Chondrocyte (in vitro differentiated cells): Measurements from ENCODE around the gene LRRK1. TPM values are rescaled to one million over a fixed set of nuclear protein-coding genes. Genes with fewer than 3 reads are reported as not detected.

Experiments used
- DNase-seq: peaks from one replicate; pipeline ENCODE4 v3.0.0; 2021; ENCODE audit warnings: mixed read lengths, low spot score
- H3K27ac Mint-ChIP-seq: one replicate; pipeline ENCODE4 v1.8.0; 2021; ENCODE audit warnings: mild to moderate bottlenecking, moderate library complexity, mixed read lengths; ENCODE audit not compliant: unreplicated experiment
- H3K27me3 Mint-ChIP-seq: 2 replicates; pipeline ENCODE4 v1.8.0; 2021; ENCODE audit warnings: low read depth, mixed read lengths
- H3K36me3 Mint-ChIP-seq: 2 replicates; pipeline ENCODE4 v1.8.0; 2021; ENCODE audit warnings: low read depth, mixed read lengths
- H3K4me1 Mint-ChIP-seq: 2 replicates; pipeline ENCODE4 v1.8.0; 2021; ENCODE audit warnings: low read depth, mild to moderate bottlenecking, mixed read lengths
- H3K4me3 Mint-ChIP-seq: one replicate; pipeline ENCODE4 v1.8.0; 2021; ENCODE audit warnings: mild to moderate bottlenecking, moderate library complexity, mixed read lengths; ENCODE audit not compliant: unreplicated experiment
- H3K9me3 Mint-ChIP-seq: 2 replicates; pipeline ENCODE4 v1.8.0; 2021; ENCODE audit warnings: low read depth, mixed read lengths
- CTCF ChIP-seq: fragments of 200-600 bp; sonication (generic); IDR thresholded peaks from 2 replicates; pipeline ENCODE4 v1.5.0; 2021; ENCODE audit warnings: antibody characterized with exemption, mild to moderate bottlenecking, moderate library complexity
- total RNA-seq: library from RNA; stranded (reverse); gene quantifications from 3 replicates; pipeline ENCODE4 v1.2.1, GENCODE V29; 2021

LRRK1 gene
- total RNA-seq, 1 donor from 2014 or later = 10.1 TPM

GRCh38 chr15:101013769-101014675, 94.9 kb downstream of the LRRK1 start:
- Mint-ChIP-seq H3K4me3 (no peak overlapping the region), H3K9me3 (no peaks in the 10 kb centered on the region), H3K27ac (no peak overlapping the region), H3K36me3 (no peaks in the 10 kb centered on the region), H3K27me3 (no peaks in the 10 kb centered on the region), H3K4me1 (peaks cover 3% of the 10 kb centered on the region)
- DNase-seq = no peak
- no peak for TF ChIP-seq CTCF

- no peaks in the 10 kb centered on the region for H3K9me3 Mint-ChIP-seq
- no peak overlapping the region for H3K4me3 Mint-ChIP-seq
- no peak overlapping the region for H3K27ac Mint-ChIP-seq
- H3K36me3 Mint-ChIP-seq = no peaks in the 10 kb centered on the region
- H3K27me3 Mint-ChIP-seq = no peaks in the 10 kb centered on the region
- peak; percentile 97 for TF ChIP-seq CTCF
- peaks cover 3% of the 10 kb centered on the region for H3K4me1 Mint-ChIP-seq
- DNase-seq = no peak
Measured at GRCh38 chr15:101014921-101015841, 96.0 kb downstream of the LRRK1 start.

GRCh38 chr15:101016581-101016980, 97.4 kb downstream of the LRRK1 start:
- no peak overlapping the region for H3K4me3 Mint-ChIP-seq
- peaks cover 2% of the 10 kb centered on the region for H3K36me3 Mint-ChIP-seq
- TF ChIP-seq CTCF = no peak
- no peaks in the 10 kb centered on the region for H3K9me3 Mint-ChIP-seq
- H3K4me1 Mint-ChIP-seq = peaks cover 3% of the 10 kb centered on the region
- no peaks in the 10 kb centered on the region for H3K27me3 Mint-ChIP-seq
- DNase-seq = no peak
- no peak overlapping the region for H3K27ac Mint-ChIP-seq

GRCh38 chr15:101017093-101017754, 98.1 kb downstream of the LRRK1 start:
- no peak overlapping the region for H3K27ac Mint-ChIP-seq
- DNase-seq = no peak
- H3K27me3 Mint-ChIP-seq = no peaks in the 10 kb centered on the region
- H3K4me1 Mint-ChIP-seq = peaks cover 3% of the 10 kb centered on the region
- no peaks in the 10 kb centered on the region for H3K9me3 Mint-ChIP-seq
- H3K4me3 Mint-ChIP-seq = no peak overlapping the region
- peak; percentile 56 for TF ChIP-seq CTCF
- peaks cover 2% of the 10 kb centered on the region for H3K36me3 Mint-ChIP-seq

GRCh38 chr15:101018016-101018415, 98.9 kb downstream of the LRRK1 start:
- H3K4me3 Mint-ChIP-seq = no peak overlapping the region
- no peak overlapping the region for H3K27ac Mint-ChIP-seq
- DNase-seq = no peak
- peaks cover 2% of the 10 kb centered on the region for H3K36me3 Mint-ChIP-seq
- no peak for TF ChIP-seq CTCF
- H3K9me3 Mint-ChIP-seq = no peaks in the 10 kb centered on the region
- H3K27me3 Mint-ChIP-seq = no peaks in the 10 kb centered on the region
- peaks cover 3% of the 10 kb centered on the region for H3K4me1 Mint-ChIP-seq
